ENCODE data around the gene SIK3.

- TF ChIP-seq POLR2A (IDR thresholded peaks at IDR 0.05) (no peak), CTCF (IDR thresholded peaks at IDR 0.05) (no peak), POLR2AphosphoS5 (IDR thresholded peaks at IDR 0.05) (no peak)
Observed at GRCh38 chr11:117016747-117017146, 81.5 kb downstream of the SIK3 start.

Data from gastroesophageal sphincter (tissue), 3 donors.